Fibroblast of peridontal ligament (primary cell): ENCODE data around the gene ANKRD11.

Experiments
- DNase-seq: peaks from one replicate; pipeline ENCODE4 v3.0.0-alpha.2; 2010; ENCODE audit errors: extremely low read depth

The ANKRD11 gene

DNA sequence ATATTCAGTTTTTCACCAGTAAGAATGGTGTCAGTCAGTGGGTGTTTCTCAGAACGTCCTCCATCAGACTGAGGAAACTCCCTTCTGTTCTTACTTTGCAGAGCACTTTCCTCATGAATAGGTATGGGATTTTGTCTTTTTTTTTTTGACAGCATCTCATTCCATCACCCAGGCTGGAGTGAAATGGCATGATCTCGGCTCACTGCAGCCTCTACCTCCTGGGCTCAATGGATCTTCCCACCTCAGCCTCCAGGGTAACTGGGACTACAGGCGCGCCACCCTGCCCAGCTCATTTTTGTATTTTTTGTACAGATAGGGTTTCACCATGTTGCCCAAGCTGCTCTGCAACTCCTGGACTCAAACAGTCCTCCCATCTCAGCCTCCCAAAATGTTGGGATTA lies 142.6 kb downstream of the ANKRD11 start:
- DNase-seq, result no peak

DNA sequence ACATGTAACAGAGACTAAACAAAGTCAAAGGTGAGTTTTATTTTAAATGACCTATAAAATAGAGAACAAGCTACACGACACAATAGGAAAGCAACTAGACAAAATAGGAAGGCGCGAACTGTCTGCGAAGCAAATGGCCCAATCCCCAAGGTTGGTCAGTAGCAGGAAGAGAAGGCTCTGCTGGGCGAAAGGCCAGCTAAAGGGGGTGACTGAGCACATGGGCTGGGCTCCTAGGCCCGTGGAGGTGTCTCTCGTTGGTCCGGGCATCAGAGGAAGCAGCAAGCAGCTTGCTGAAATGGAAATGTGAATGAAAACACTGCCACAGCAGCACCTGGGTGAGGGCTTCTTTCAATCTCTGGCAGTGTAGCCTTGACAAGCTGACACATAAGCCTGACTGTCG lies 143.5 kb downstream of the ANKRD11 start:
- no peak for DNase-seq

DNA sequence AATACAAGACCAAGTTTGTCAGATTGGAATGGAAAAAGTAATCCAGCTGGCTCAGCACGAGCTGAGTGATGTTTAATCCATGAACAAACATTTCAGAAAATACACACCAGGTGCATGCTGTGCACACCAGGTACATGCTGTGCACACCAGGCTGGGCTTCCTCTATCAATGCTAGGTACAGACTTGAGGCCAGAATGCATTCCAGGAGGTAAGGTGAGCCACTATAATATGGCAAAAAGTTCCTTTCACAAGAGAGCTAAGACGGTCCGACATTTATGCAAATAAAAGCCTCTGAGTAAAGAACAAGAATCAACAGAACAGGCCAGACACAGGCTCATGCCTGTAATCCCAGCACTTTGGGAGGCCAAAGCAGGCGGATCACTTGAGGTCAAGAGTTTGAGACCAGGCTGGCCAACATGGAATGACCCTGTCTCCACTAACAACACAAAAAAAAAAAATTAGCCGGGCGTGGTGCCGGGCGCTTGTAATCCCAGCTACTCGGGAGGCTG lies 144.7 kb downstream of the ANKRD11 start:
- no peak for DNase-seq

DNA sequence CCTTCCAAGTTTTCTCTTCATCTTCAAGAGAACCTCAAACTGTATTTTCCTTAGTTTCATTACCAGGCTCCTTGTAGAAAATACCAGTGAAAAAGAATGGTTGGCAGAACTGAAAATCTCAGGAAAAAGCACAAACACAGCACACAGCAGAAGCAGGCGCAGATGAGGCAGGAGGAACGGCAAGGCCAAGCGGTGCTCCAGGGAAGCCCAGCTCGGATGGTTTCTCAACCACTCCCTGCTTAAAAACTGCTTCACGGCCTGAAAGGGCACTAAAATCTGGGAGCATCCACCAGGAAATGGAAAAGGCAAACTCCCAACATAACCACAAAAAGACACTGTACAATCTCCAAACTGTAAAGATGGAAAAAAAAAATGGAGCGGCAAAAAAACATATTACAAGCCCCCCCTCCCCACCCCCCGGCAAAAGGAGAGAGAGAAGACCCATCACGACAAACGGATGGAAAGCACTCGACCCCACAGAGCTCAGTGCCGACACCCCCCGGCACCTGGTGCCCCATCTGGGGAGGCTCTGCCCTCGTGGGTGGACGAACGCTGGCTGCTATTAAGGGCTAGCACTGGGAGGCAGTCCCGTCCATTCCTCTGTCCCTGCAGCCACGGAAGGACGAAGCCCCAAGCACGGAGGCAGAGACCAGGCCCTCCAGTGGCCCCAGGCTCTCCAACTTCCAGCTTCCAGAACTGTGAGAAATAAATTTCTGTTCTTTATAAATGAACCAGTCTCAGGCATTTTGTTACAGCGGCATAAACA lies 145.3 kb downstream of the ANKRD11 start:
- DNase-seq, result no peak

DNA sequence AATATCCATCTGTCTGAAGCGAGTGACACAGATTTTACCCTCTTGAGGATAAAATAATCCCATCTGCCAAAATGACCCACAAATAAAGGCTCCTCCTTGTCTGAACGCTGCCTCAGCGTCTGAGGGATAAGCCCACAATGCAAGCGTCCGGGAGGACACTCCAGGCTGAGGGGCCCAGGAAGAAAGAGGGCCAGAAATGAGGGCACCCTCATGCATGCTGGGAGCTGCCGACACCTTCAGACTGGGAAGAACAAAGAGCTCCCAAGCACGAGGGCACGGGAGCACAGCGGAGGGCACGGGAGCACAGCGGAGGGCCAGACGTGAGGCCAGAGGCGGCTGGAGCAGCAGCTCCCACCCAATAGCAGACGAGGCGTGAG lies 145.9 kb downstream of the ANKRD11 start:
- no peak for DNase-seq

DNA sequence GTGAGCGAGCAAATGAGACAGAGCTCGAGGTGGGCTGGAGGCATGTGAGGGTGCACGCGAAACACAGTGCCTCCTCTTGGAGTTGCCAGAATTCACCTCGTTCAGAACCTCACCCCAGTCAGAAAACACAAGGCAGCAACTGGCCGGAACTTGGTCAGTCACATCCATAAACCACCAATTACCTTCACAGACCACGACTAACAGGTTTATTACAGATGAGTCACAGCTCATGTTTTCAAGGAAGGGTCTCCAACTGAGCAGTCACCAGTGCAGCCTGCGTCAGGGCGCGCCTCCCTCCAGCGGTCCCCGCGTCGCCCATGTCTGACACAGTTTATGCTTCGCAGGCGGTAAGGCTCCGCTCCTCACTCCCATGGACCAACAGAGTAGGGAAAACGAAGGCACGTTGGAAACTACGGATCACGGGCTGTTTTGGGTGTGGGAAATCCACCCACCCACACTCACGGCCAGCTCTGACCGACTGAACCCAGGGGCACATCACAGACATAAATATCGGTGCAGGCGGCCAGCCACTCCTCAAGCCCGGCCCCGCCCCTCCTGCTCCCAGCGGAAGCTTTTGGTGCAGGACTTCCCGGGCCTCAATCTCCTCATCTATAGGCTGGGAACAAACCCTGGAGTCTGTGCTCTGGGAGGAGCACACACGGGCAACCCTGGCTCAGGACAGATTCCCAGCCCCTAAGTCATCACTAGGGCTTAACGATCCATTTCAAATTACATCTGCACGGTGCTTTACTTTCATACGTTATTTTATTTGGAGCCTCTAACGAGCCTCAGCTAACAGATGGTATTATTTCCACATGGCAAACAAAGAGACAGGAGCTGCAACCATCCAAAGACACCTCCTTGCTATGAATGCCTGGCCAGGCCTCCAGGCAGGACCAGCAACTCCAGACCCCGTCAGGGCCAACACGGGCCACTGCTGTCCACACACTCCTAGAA lies 146.6 kb downstream of the ANKRD11 start:
- DNase-seq, result peak; percentile 31

DNA sequence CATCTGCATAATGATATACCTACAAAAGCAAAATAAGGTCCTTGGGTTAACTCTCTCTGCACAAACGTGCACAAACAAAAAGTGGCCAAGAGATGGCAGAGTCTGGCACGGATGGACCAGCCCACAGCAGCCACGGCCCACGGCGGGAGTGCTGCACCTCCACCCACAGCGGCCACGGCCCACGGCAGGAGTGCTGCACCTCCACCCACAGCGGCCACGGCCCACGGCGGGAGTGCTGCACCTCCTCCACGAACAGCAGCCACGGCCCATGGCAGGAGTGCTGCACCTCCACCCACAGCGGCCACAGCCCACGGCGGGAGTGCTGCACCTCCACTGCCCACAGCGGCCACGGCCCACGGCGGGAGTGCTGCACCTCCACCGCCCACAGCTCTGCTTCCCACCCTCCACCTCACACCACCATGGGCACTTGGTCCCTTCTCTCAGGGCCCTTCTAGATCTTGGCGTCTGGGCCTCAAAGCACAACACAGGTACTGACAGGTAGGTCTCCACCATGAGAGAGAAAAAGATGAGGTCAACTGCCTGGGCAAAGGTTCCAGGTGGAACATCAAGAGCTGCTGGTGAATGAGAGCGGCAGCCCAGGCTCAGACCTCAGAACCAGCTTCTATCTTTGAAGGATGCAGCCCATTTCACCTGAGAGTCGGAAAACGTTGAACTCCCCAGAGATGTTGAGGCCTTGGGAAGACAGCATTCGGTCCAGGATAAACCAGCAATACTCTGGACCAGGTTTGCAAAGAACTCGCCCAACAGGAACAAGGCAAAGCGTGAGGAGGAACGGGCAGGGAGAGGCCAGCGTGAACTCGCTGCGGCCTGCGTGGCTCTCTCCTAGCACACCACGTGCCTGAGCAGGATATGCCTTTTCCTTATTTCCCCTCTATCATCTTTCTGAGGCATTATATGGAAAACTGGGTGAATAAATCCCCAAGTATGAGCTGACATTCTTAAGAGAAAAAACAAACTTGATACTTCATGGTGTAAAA lies 148.4 kb downstream of the ANKRD11 start:
- no peak for DNase-seq

DNA sequence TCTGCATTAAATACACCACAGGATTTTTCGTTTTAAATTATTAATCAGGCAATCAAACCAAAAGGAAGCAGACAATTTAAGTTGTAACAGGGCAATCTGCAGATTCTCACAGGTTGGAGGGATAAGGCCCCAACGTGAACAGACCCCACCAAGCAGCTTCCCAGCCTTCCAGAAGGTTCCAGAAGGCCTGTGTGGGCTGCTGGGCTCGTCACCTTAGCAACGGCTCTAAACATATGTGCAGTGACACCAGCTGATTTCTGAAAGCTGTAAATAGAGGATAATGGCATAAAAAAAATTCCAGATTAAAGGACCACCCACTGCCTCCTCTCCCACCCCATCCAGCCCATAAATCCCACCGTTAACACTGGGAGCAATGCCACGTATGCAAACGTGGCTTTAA lies 149.1 kb downstream of the ANKRD11 start:
- DNase-seq, result no peak

DNA sequence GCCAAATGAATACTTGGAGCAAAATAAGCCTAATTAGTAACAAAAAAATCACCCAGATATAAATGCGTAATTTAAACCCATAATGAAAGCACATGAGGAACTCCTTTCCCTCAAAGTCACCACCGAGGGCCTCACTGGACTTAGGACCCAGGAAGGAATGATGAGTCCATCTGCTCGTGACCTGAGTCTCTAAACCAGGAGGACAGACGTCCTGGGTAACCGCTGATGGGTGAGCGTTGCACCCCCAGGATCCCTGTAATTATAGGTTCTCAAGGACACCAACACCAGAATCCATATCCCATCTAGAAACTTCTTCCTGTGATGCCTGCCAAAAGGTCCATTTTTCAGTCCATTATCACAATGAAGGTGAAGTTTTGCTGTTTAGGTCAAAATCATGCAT lies 151.5 kb downstream of the ANKRD11 start:
- DNase-seq, result no peak

DNA sequence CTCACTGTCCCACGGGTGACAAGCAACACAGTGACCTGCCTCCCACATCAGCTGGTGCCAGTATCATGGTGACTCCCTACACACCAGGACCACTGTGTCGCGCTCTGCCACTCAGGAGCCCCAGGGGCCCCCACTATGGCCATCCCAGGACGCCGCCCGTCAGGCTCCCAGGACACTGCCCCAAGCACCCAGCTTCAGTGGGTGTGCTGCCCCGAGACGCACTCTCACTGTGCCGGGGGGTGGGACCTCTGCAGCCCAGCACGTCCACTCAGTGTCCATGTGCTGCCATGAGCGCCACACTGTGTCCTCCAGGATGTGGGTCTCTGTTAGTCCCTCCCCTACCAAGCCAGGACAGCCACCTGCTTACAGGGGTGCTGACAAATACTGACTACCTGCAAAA lies 152.4 kb downstream of the ANKRD11 start:
- DNase-seq, result no peak

DNA sequence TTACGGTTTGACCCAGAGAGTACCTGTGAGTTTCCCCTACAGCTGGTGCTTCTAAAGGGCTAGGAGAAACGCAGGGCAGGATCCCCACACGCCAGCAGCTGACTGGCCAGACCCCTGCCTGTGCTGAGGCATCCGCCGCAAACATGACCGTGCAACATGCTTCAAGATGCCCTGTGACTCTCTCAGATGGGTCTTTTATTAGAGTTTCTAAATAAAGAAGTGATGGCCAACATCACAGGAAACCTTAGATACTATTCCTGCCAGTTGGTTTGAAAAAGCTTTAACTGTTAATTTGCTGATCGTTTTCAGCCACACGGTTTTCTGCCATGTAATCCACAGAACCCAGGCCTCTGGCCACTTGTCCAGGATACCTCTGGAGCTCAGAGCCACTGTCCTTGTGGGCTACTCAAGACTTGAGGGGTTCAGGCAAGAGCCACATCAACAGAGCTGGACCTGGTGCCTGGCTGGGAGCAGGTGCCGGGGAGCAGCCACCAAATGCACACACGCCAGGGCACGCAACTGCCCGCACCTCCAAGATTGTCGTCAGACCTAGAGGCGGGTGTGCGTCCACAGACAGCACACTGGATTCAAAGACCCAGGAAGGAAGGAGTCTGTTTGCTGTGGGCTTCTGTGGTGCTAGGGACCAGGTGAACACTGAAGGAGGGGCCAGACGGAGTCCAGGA lies 154.4 kb downstream of the ANKRD11 start:
- DNase-seq, result no peak

DNA sequence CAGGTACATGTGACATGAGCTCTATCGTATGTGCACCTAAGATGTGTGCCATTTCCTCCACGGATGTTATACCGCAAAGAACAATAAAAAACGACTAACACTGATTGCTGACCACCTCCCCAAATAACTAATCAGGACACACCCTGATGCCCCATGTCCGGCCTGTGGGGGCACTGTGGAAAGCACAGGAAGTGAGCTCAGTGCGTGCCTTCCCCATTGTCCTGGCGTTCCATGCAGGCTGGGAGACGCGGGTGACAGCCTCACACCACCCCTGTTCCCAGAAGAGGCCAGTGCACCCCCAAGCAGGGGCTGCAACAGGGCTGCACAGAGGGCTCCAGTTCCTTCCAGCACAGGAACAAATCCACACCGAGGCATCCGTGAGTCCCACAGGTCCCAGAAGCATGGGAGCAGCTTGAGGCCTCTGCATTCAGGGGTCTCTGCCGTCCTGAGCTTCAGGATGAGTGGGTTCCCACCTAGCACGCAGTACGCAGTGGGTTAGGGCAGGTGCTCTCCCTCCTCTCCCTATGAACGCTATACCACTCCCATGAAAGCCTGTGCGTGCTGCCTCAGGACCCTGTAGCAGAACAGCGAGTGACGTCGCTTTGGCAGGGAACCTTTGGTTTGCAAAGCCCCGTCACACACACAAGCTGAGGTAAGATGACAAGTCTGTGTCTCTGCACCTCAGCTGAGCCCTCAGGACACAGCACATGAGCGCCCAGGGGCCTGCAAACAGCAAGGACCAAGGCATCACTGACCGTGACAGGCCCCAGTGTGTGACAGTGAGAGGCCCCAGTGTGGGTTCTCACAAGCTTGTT lies 155.2 kb downstream of the ANKRD11 start:
- no peak for DNase-seq

DNA sequence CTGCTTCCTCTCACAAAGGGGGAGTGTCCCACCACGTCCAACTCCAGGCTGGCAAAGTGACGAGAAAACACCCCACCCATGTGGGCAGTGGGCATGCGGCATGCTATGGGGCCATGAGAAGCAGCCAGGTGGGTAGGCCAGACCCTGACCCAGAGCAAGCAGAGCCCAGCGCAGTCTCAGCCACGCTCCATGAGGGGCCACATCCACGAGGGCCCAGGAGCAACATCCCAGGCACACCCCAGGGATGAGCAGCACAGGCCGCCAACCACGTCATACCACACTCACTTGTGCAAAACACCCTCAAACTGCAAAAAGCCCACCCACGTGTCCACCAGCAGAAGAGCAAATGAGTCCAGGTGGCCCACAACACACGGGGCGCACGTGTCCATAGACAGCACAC lies 155.9 kb downstream of the ANKRD11 start:
- DNase-seq, result no peak

DNA sequence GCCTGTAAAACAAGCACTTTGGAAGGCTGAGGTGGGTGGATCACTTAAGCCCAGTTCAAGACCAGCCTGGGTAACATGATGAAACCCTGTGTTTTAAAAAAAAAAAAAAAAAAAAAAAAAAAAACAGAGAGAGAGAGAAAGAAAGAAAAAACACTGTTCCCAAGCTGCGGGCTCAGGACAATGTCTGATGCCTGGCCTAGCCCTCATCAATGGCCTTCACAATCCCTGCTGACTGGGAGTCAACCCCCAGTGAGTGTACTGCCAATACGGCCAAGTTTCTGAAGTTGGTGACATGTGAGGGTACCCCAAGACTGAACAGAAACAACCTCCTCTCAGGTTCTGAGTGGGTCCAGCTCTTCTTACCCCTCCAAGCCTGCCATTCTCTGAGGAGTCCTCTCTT lies 156.3 kb downstream of the ANKRD11 start:
- DNase-seq, result no peak

DNA sequence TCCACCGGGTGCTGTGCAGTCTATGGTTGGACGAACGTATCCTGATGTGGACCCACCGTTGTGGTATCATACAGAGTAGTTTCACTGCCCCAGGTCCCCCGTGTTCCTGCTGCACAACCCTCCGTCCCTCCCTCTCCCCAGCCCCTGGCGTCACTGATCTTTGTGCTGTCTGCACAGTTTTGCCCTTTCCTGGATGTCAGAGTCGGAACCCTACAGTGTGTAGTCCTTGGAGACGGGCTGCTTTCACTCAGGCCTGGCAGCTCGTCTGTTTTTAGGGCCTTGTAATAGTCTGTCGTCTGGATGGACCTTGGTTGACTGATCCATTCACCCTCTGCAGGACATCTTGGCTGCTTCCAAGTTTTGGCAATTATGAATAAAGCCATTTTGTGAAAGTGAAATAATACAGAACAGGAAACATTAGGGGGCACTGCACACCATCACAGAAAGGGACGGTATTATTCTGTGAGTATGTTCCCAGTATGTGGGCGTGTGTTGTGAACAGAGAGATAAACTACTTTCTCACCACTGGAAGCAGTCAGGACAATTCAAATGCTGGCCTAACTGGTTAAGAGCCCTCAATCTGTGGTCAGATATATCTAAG lies 156.9 kb downstream of the ANKRD11 start:
- peak; percentile 88 for DNase-seq

DNA sequence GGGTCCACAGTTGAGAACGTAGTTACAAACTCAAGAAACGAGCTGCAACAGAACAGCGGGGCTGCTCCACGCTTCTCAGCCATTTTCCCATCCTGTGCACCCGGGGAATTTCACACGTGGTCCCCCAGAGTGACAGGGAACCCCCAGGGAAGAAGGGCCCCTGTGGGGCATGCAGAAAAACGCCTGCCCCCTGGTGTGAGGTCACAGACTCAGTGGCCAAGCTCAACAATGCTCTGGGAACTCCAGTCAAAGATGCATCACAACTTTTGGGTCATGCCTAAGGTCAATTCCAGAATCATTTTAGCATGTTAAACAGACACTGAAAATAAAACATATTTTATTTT lies 157.5 kb downstream of the ANKRD11 start:
- no peak for DNase-seq

DNA sequence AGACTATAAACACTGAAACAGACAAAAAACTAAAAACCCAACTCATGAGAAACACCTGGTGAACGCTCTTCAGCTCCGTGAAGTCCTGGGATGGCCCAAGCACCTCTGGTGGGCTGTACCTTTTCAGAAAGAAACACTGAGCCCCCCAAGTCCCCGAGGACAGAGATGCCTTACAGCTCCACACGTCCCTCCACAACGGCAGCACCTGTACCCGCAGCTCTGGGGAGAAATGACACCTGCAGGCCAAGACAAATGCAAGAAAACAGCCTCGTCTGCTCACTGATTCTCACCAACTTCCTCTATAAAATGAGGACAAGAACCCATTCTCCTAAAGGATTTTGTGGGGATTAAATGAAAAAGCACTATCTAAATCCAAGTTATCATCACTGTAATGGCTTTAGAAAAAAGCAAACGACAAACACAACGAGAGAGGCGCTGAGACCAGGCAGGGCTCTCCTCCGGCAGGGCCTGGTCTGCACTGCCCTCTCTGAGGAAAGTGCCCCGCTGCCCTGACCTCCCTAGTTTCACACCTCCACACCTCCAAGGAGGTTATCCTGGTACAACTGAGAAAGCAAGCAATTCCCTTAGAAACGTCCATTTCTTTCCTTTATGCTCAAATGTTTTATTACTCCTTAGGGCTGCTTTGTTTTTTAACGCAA lies 158.0 kb downstream of the ANKRD11 start:
- no peak for DNase-seq

DNA sequence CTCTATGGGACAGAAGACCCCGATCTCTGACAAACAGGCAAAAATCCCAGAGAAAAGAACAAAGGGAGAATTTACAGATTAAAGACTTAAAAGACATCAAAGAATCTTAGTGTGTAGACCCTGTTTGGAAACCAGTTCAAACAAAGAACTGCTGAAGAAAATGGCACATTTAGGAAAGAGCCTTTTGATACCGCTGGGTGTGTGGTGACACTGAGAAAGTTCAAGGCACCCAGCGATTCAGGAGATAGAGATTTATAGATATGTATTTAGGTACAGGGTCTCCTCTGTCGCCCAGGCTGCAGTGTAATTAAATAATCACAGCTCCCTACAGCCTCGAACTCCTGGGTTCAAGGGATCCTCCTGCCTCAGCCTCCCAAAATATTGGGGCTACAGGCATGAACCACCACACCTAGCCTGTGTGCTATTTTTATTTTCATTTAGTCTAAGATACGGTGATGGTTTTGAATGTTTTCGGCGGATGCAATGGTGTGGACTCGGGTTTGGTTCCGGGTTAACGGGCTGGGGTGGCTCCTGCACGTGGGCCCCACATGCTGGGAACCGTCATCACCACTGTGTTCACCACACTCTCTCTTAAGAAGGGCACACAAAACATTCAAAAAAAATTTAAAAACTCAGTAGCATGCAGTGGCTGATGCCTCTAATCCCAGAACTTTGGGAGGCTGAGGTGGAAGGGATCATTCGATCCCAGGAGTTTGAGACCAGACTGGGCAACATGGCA lies 158.8 kb downstream of the ANKRD11 start:
- no peak for DNase-seq
